H9 (cell line): Measurements from ENCODE around the gene CTU1. TPM values are rescaled to one million over a fixed set of nuclear protein-coding genes. Genes with fewer than 3 reads are reported as not detected.

Experiments
- DNase-seq: peaks from one replicate; pipeline ENCODE4 v3.0.0-alpha.2; 2017
- H2AFZ ChIP-seq: one replicate; pipeline ENCODE4 v1.6.1; 2013; ENCODE audit warnings: mild to moderate bottlenecking, low read length, control low read depth, moderate library complexity
- H2AK5ac ChIP-seq: 2 replicates; pipeline ENCODE4 v1.6.1; 2013; ENCODE audit warnings: low read length, control low read depth, mixed read lengths; ENCODE audit not compliant: insufficient read length
- H2BK120ac ChIP-seq: one replicate; pipeline ENCODE4 v1.6.1; 2013; ENCODE audit warnings: low read depth, mild to moderate bottlenecking, low read length, control low read depth, inconsistent platforms; ENCODE audit not compliant: poor library complexity, severe bottlenecking
- H2BK12ac ChIP-seq: 2 replicates; pipeline ENCODE4 v1.6.1; 2013; ENCODE audit warnings: low read length, control low read depth, mixed read lengths, low read depth; ENCODE audit not compliant: insufficient read length
- H2BK15ac ChIP-seq: 2 replicates; pipeline ENCODE4 v1.6.1; 2013; ENCODE audit warnings: low read depth, low read length, control low read depth
- H2BK20ac ChIP-seq: one replicate; pipeline ENCODE4 v1.6.1; 2013; ENCODE audit warnings: low read depth, mild to moderate bottlenecking, low read length, control low read depth, inconsistent platforms; ENCODE audit not compliant: poor library complexity, severe bottlenecking
- H2BK5ac ChIP-seq: 2 replicates; pipeline ENCODE4 v1.6.1; 2013; ENCODE audit warnings: low read length, control low read depth, mixed read lengths; ENCODE audit not compliant: insufficient read length
- H3K14ac ChIP-seq: 2 replicates; pipeline ENCODE4 v1.6.1; 2013; ENCODE audit warnings: low read length, control low read depth; ENCODE audit not compliant: insufficient read depth
- H3K18ac ChIP-seq: 2 replicates; pipeline ENCODE4 v1.6.1; 2013; ENCODE audit warnings: low read depth, mild to moderate bottlenecking, mixed read lengths, low read length, control low read depth; ENCODE audit not compliant: insufficient read length
- H3K23ac ChIP-seq: 2 replicates; pipeline ENCODE4 v1.6.1; 2013; ENCODE audit warnings: low read length, control low read depth, mixed read lengths, low read depth; ENCODE audit not compliant: insufficient read length
- H3K23me2 ChIP-seq: 2 replicates; pipeline ENCODE4 v1.6.1; 2013; ENCODE audit warnings: low read depth, mild to moderate bottlenecking, mixed read lengths, low read length, control low read depth; ENCODE audit not compliant: insufficient read length, poor library complexity, severe bottlenecking
- H3K27ac ChIP-seq: 2 replicates; pipeline ENCODE4 v1.5.1; 2013; ENCODE audit warnings: low read length, control low read depth, mixed read lengths, low read depth; ENCODE audit not compliant: insufficient read length
- H3K27me3 ChIP-seq: 2 replicates; pipeline ENCODE4 v1.6.1; 2013; ENCODE audit warnings: low read length, control low read depth, inconsistent platforms; ENCODE audit not compliant: insufficient read depth
- H3K4ac ChIP-seq: 2 replicates; pipeline ENCODE4 v1.6.1; 2013; ENCODE audit warnings: low read depth, mild to moderate bottlenecking, control low read depth, inconsistent platforms, low read length, moderate library complexity
- H3K4me1 ChIP-seq: 2 replicates; pipeline ENCODE4 v1.6.1; 2013; ENCODE audit warnings: low read length, control low read depth, inconsistent platforms; ENCODE audit not compliant: insufficient read depth
- H3K4me2 ChIP-seq: 2 replicates; pipeline ENCODE4 v1.6.1; 2013; ENCODE audit warnings: low read length, control low read depth, mixed read lengths; ENCODE audit not compliant: insufficient read length, insufficient read depth
- H3K56ac ChIP-seq: 2 replicates; pipeline ENCODE4 v1.6.1; 2013; ENCODE audit warnings: low read depth, mild to moderate bottlenecking, mixed read lengths, low read length, control low read depth; ENCODE audit not compliant: insufficient read length
- H3K79me1 ChIP-seq: 2 replicates; pipeline ENCODE4 v1.6.1; 2013; ENCODE audit warnings: low read depth, mild to moderate bottlenecking, moderate library complexity, low read length, control low read depth, inconsistent platforms; ENCODE audit not compliant: insufficient read depth, poor library complexity, severe bottlenecking
- H3K79me2 ChIP-seq: 2 replicates; pipeline ENCODE4 v1.6.1; 2013; ENCODE audit warnings: low read length, control low read depth, inconsistent platforms; ENCODE audit not compliant: insufficient read depth
- H3K9ac ChIP-seq: 2 replicates; pipeline ENCODE4 v1.6.1; 2013; ENCODE audit warnings: low read length, control low read depth, mixed read lengths; ENCODE audit not compliant: insufficient read length; ENCODE audit errors: extremely low read depth
- H3K9me3 ChIP-seq: one replicate; pipeline ENCODE4 v1.6.1; 2013; ENCODE audit warnings: low read depth, low read length, inconsistent platforms; ENCODE audit not compliant: control insufficient read depth
- H3T11ph ChIP-seq: one replicate; pipeline ENCODE4 v1.6.1; 2013; ENCODE audit warnings: mild to moderate bottlenecking, low read length, control low read depth, inconsistent platforms
- H4K20me1 ChIP-seq: one replicate; pipeline ENCODE4 v1.6.1; 2013; ENCODE audit not compliant: control insufficient read depth, insufficient read length, insufficient read depth
- H4K5ac ChIP-seq: 2 replicates; pipeline ENCODE4 v1.6.1; 2013; ENCODE audit warnings: low read depth, mild to moderate bottlenecking, mixed read lengths, low read length, control low read depth; ENCODE audit not compliant: insufficient read length
- H4K8ac ChIP-seq: replicated peaks from 2 replicates; pipeline ENCODE4 v1.6.1; 2013; ENCODE audit warnings: low read length, control low read depth, mixed read lengths, low read depth; ENCODE audit not compliant: insufficient read length
- H4K91ac ChIP-seq: 2 replicates; pipeline ENCODE4 v1.6.1; 2013; ENCODE audit warnings: low read depth, mild to moderate bottlenecking, moderate library complexity, mixed read lengths, low read length, control low read depth; ENCODE audit not compliant: insufficient read length
- H3K27ac Mint-ChIP-seq, 3 experiments: 2 replicates in 2 of 3; 3 replicates in 1 of 3; pipeline ENCODE4 v1.8.0; 2020 to 2021; ENCODE audit warnings: mixed read lengths in 3 of 3, mild to moderate bottlenecking in 1 of 3, moderate library complexity in 1 of 3
- H3K27me3 Mint-ChIP-seq: 2 replicates; pipeline ENCODE4 v1.8.0; 2021; ENCODE audit warnings: low read depth, mild to moderate bottlenecking, moderate library complexity, mixed read lengths
- H3K36me3 Mint-ChIP-seq, 3 experiments: 2 replicates in 2 of 3; 3 replicates in 1 of 3; pipeline ENCODE4 v1.8.0; 2020 to 2021; ENCODE audit warnings: low read depth in 3 of 3, mixed read lengths in 3 of 3; ENCODE audit not compliant: insufficient read depth in 1 of 3
- H3K4me1 Mint-ChIP-seq, 2 experiments: 2 replicates each; pipeline ENCODE4 v1.8.0; 2020; ENCODE audit warnings: mixed read lengths in 2 of 2
- H3K4me3 Mint-ChIP-seq, 2 experiments: 2 replicates in 1 of 2; 3 replicates in 1 of 2; pipeline ENCODE4 v1.8.0; 2020 to 2021; ENCODE audit warnings: mild to moderate bottlenecking in 2 of 2, mixed read lengths in 2 of 2, moderate library complexity in 1 of 2
- H3K9me3 Mint-ChIP-seq, 2 experiments: 2 replicates in 1 of 2; 3 replicates in 1 of 2; pipeline ENCODE4 v1.8.0; 2020; ENCODE audit warnings: mild to moderate bottlenecking in 2 of 2, mixed read lengths in 2 of 2, moderate library complexity in 1 of 2
- CTCF ChIP-seq: fragments of 200-600 bp; sonication (generic); conservative IDR thresholded peaks from 3 replicates; pipeline ENCODE4 v1.8.0; 2021; ENCODE audit warnings: antibody characterized with exemption, mild to moderate bottlenecking
- WGBS: extraction: QIAGEN DNeasy Blood & Tissue Kit; methylation state at CpG from one replicate; pipeline ENCODE4 v1.1.7; 2013; ENCODE audit warnings: missing lambda C conversion rate, low lambda C conversion rate, mixed read lengths; ENCODE audit not compliant: insufficient read length; ENCODE audit errors: extremely low coverage; 5-methylcytosine and 5-hydroxymethylcytosine counted together
- total RNA-seq: library from RNA; stranded (reverse); gene quantifications from 2 replicates; pipeline ENCODE4 v1.2.1, GENCODE V29; 2021

CTU1 gene
- total RNA-seq, 1 experiment from 2014 or later, result 8.8 TPM

- no peaks in the 10 kb centered on the region for H4K20me1 ChIP-seq
- no peak for TF ChIP-seq CTCF
- no peak overlapping the region for H4K91ac ChIP-seq
- H3K18ac ChIP-seq, result no peak overlapping the region
- no peak overlapping the region for H3K4me2 ChIP-seq
- Mint-ChIP-seq H3K4me3 (no peak overlapping the region; a peak in 1 of 5 replicates), H3K4me1 (peaks cover 25 to 32% of the 10 kb centered on the region in 2 experiments), H3K27me3 (peaks cover 21% of the 10 kb centered on the region), H3K9me3 (no peaks in the 10 kb centered on the region), H3K27ac (peak overlapping the region in 1 of 3 experiments; percentile 11; a peak in 1 of 7 replicates), H3K36me3 (no peaks in the 10 kb centered on the region)
- H2AFZ ChIP-seq, result no peak overlapping the region
- H3K23me2 ChIP-seq, result peaks cover 3% of the 10 kb centered on the region
- H4K5ac ChIP-seq, result no peak overlapping the region
- H2AK5ac ChIP-seq, result no peak overlapping the region
- H3K56ac ChIP-seq, result no peak overlapping the region
- H3K4me1 ChIP-seq, result no peaks in the 10 kb centered on the region; the same call in 1 of the 2 replicates
- H3K79me2 ChIP-seq, result no peaks in the 10 kb centered on the region
- no peak overlapping the region for H2BK120ac ChIP-seq
- no CpG with 5 or more reads among the region's 6 CpGs for WGBS
- H3K79me1 ChIP-seq, result no peaks in the 10 kb centered on the region
- no peaks in the 10 kb centered on the region for H3K9me3 ChIP-seq
- H3T11ph ChIP-seq, result no peak overlapping the region
- no peak overlapping the region for H3K27ac ChIP-seq
- no peak overlapping the region for H2BK20ac ChIP-seq
- H3K9ac ChIP-seq, result no peak overlapping the region
- no peak overlapping the region for H2BK15ac ChIP-seq
- no peak overlapping the region for H3K14ac ChIP-seq
- H2BK5ac ChIP-seq, result no peak overlapping the region
- no peak overlapping the region for H2BK12ac ChIP-seq
- DNase-seq, result no peak
- H4K8ac ChIP-seq, result no peak overlapping the region
- H3K23ac ChIP-seq, result no peak overlapping the region
- H3K27me3 ChIP-seq, result no peaks in the 10 kb centered on the region; the same call in 1 of the 2 replicates
- no peak overlapping the region for H3K4ac ChIP-seq
Observed at GRCh38 chr19:51141181-51141580, 33.0 kb upstream of the CTU1 start.
